Nasal cavity respiratory epithelium epithelial cell of viscerocranial mucosa (primary cell): ENCODE results near the gene GPALPP1. TPM values are rescaled to one million over a fixed set of nuclear protein-coding genes. Genes with fewer than 3 reads are reported as not detected.

Experiments
- total RNA-seq: library from RNA; depleted of rRNA; stranded (reverse); fragments of >200 nt; gene quantifications from 2 replicates; pipeline ENCODE4 v1.2.3, GENCODE V29; 2014

Gene GPALPP1
- total RNA-seq: 21.5 and 25.7 TPM in 2 replicates

GRCh38 chr13:44989071-44989889, at the start of gene GPALPP1, which contains the start of gene NUFIP1:
GPALPP1 (plus strand) TSS chr13:44989538; CDS start chr13:44989655, 117 bp downstream.
NUFIP1 (minus strand) TSS chr13:44989471; CDS start chr13:44989436, 35 bp downstream.

Other genes starting within 250 kb of the GPALPP1 start
- gene NUFIP1, start 67 bp upstream of the GPALPP1 start, total RNA-seq: 4.1 and 7.9 TPM in 2 replicates
- gene GTF2F2, start 131.0 kb downstream of the GPALPP1 start, total RNA-seq: 39.3 and 41.9 TPM in 2 replicates
- gene KCTD4, start 211.5 kb downstream of the GPALPP1 start, total RNA-seq: 0.07 TPM in 1 of 2 replicates, not detected in the other